Measurements from ENCODE around the gene OCA2. TPM values are rescaled to one million over a fixed set of nuclear protein-coding genes. Genes with fewer than 3 reads are reported as not detected.

OCA2 gene
- total and polyA plus RNA-seq, 2 of the 8 experiments (the other 6 are each of a cell fraction or from before 2014, with no cell fraction given), result 0.20 TPM

GRCh38 chr15:27769652-27770051 lies 329.5 kb downstream of the OCA2 start:
- H2AK5ac ChIP-seq (ENCODE audit: low read depth, low read length), result no peak overlapping the region
- no peak overlapping the region for H3K18ac ChIP-seq (ENCODE audit: extremely low read depth, low read length)
- no peak overlapping the region for H3K27ac ChIP-seq (ENCODE audit: low read depth, low read length)
- H2BK5ac ChIP-seq (ENCODE audit: low read depth, low read length), result no peak overlapping the region
- no peak overlapping the region for H2BK20ac ChIP-seq (ENCODE audit: low read length)
- no peak overlapping the region for H3K9ac ChIP-seq (replicated peaks in 1 of 4; ENCODE audit: extremely low read depth in 1 of 4, low read depth in 3 of 4, low read length in 3 of 4)
- H3K23me2 ChIP-seq (ENCODE audit: low read depth, low read length), result no peaks in the 10 kb centered on the region
- H4K91ac ChIP-seq (replicated peaks; ENCODE audit: insufficient read length, low read length), result no peak overlapping the region
- peaks cover 7 to 10% of the 10 kb centered on the region in 2 experiments; a peak in 3 of 4 replicates for H3K9me3 ChIP-seq (ENCODE audit: insufficient read depth in 2 of 2, low read depth in 1 of 2, low read length in 1 of 2)
- no peak overlapping the region for H3K4me3 ChIP-seq (ENCODE audit: extremely low read depth in 1 of 4, insufficient read depth in 2 of 4, low read depth in 3 of 4, low read length in 4 of 4)
- 94% methylated on average over 13 of the region's 13 CpGs; no CpG with 5 or more reads in 1 of the 2 experiments for WGBS, 2 experiments (ENCODE audit: extremely low coverage in 1 of 2, insufficient coverage in 1 of 2, insufficient read length in 1 of 2, insufficient replicate concordance in 2 of 2, low coverage in 1 of 2, low lambda C conversion rate in 2 of 2, missing lambda C conversion rate in 1 of 2)
- CTCF ChIA-PET (ENCODE audit: partially characterized antibody), result interaction anchor here (1.0 to 1.1 kb wide), 2 partner anchors 81 to 411 kb away, joined by 4 read pairs; no protein-coding TSS in a partner anchor
- H4K20me1 ChIP-seq (replicated peaks in 1 of 2; ENCODE audit: control insufficient read depth in 1 of 2, insufficient read depth in 2 of 2, low read length in 2 of 2), result no peaks in the 10 kb centered on the region
- no peaks in the 10 kb centered on the region for H3K79me1 ChIP-seq (ENCODE audit: low read depth, low read length)
- H2BK12ac ChIP-seq (ENCODE audit: low read depth, low read length), result no peak overlapping the region
- H2AFZ ChIP-seq (ENCODE audit: low read length), result no peak overlapping the region
- TF ChIP-seq POLR2AphosphoS5 (IDR thresholded peaks at IDR 0.05; ENCODE audit: low read depth, low read length) (no peak), MAFK (IDR thresholded peaks at IDR 0.05; ENCODE audit: low read depth, low read length) (no peak), TAF1 (IDR thresholded peaks at IDR 0.05; ENCODE audit: low read depth, low read length) (no peak), CEBPB (IDR thresholded peaks at IDR 0.05; ENCODE audit: low read depth, low read length) (no peak)
- H3K56ac ChIP-seq (replicated peaks; ENCODE audit: insufficient read length, low read depth, low read length), result no peak overlapping the region
- no peak overlapping the region for H4K8ac ChIP-seq (ENCODE audit: extremely low read depth, insufficient read depth, low read length)
- H2BK15ac ChIP-seq (ENCODE audit: low read length), result no peak overlapping the region
- no peaks in the 10 kb centered on the region for H3K27me3 ChIP-seq (replicated peaks in 1 of 4; ENCODE audit: control insufficient read depth in 3 of 4, extremely low read depth in 1 of 4, insufficient read depth in 3 of 4, low read length in 3 of 4)
- no peak overlapping the region for H2BK120ac ChIP-seq (replicated peaks; ENCODE audit: low read depth, low read length)
- POLR2A ChIA-PET (ENCODE audit: partially characterized antibody), result no interaction called here
- peaks cover 2 to 5% (median 2%) of the 10 kb centered on the region in 4 experiments; a peak in 6 of 7 replicates for H3K4me1 ChIP-seq (replicated peaks in 1 of 4; ENCODE audit: control insufficient read depth in 3 of 4, insufficient read depth in 4 of 4, low read length in 3 of 4)
- no peaks in the 10 kb centered on the region for H3K36me3 ChIP-seq (ENCODE audit: control insufficient read depth in 2 of 4, insufficient read depth in 4 of 4, low read length in 3 of 4)
- H3K79me2 ChIP-seq (ENCODE audit: control insufficient read depth in 1 of 2, insufficient read depth in 2 of 2, low read length in 2 of 2), result no peaks in the 10 kb centered on the region
- no peak overlapping the region for H3K14ac ChIP-seq (ENCODE audit: insufficient read length)
- H3K23ac ChIP-seq (ENCODE audit: insufficient read length), result no peak overlapping the region
- no peak overlapping the region; a peak in 1 of 4 replicates for H3K4me2 ChIP-seq (ENCODE audit: insufficient read depth in 1 of 2, low read depth in 2 of 2, low read length in 2 of 2)
- no peak overlapping the region for H4K5ac ChIP-seq (ENCODE audit: insufficient read length, low read depth, low read length)
- FAIRE-seq (no peak), DNase-seq (ENCODE audit: low read depth in 1 of 2, low spot score in 2 of 2) (no peak)
- no peak overlapping the region for H3K4ac ChIP-seq (replicated peaks; ENCODE audit: insufficient read length, low read depth, low read length)

All from H1 (cell line).